Ovary (tissue), 3 donors: ENCODE data around the gene DAPP1.

Source experiments
- CTCF ChIP-seq, 3 donors: fragments of 450-650 bp in 2 of 3; fragments of 200-600 bp in 1 of 3; IDR thresholded peaks; one replicate each; pipeline versions ENCODE4 v1.5.1 to v1.8.0; 2016 to 2022; ENCODE audit warnings: antibody characterized with exemption in 3 of 3, mild to moderate bottlenecking in 1 of 3
- EP300 ChIP-seq: sonication (generic); formaldehyde crosslinking; IDR thresholded peaks from one replicate; pipeline ENCODE4 v1.6.1; 2017; ENCODE audit warnings: antibody characterized with exemption
- POLR2A ChIP-seq: fragments of 450-650 bp; IDR thresholded peaks from one replicate; pipeline ENCODE4 v1.6.1; 2017; ENCODE audit warnings: antibody characterized with exemption, mild to moderate bottlenecking, moderate library complexity
- donor health status: DM: no; HTN: no; CAD: no.

DNA sequence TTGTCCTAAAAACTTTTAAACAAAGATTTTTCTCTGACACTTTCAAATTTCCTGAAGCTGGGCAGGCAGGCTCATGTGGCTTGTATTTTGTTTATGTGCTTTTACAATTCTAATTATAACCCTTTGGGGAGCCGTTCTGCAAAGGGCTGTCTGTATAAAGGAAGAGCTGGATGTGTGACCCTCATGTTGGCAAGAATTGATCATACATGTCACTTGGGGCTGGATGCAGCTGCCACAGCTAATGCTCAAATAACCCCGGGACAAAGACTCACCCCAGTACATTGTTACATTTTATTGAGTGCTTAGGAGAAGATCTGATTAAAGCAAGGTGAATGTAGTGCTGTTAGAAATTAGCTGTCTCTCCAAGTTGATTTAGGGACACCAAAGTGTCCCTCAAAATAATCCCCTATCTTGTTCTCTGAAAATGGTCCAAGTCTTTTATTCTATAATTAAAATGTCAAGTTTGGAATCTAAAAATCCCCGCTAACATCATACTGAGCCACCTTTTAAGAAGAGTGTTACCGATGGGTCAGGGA, 13.0 kb upstream of the DAPP1 start:
- TF ChIP-seq CTCF (IDR thresholded peaks at IDR 0.05) (no peak), EP300 (no peak), POLR2A (no peak)
